HL-60 (cell line): Measurements from ENCODE around the gene CNTNAP2.

ENCODE experiments used
- POLR2AphosphoS5 ChIP-seq: IDR thresholded peaks from 2 replicates; pipeline ENCODE4 v1.6.1; 2012; ENCODE audit warnings: low read depth
- TF ChIP-seq, protein P1 (sequence below): IDR thresholded peaks from one replicate; pipeline ENCODE4 v1.5.1; 2011; ENCODE audit warnings: low read length, control low read depth, inconsistent platforms; ENCODE audit not compliant: insufficient read depth
- TF ChIP-seq, protein P2 (sequence below): IDR thresholded peaks from 2 replicates; pipeline ENCODE4 v1.6.1; 2012; ENCODE audit warnings: low read depth; ENCODE audit not compliant: insufficient replicate concordance

DNA sequence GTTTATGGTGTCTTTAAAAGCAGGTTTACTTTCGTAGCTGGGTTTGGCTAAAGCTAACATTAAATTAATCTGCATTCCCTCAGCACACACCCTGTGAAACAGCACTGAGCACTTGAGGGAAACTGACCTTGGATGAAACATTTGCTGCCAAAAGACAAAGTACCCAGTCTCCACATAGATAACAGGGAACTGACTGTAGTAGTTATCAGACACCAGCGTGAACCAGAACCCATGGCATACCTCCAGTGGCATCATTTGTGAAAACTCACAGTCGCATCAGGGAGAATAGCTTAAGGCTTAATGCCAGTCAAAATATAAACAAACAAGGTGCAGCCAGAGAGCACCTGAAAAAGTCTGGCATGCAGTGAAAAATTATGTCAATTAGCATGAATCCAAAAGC, 2116.2 kb downstream of the CNTNAP2 start:
- TF ChIP-seq, protein P1, sequence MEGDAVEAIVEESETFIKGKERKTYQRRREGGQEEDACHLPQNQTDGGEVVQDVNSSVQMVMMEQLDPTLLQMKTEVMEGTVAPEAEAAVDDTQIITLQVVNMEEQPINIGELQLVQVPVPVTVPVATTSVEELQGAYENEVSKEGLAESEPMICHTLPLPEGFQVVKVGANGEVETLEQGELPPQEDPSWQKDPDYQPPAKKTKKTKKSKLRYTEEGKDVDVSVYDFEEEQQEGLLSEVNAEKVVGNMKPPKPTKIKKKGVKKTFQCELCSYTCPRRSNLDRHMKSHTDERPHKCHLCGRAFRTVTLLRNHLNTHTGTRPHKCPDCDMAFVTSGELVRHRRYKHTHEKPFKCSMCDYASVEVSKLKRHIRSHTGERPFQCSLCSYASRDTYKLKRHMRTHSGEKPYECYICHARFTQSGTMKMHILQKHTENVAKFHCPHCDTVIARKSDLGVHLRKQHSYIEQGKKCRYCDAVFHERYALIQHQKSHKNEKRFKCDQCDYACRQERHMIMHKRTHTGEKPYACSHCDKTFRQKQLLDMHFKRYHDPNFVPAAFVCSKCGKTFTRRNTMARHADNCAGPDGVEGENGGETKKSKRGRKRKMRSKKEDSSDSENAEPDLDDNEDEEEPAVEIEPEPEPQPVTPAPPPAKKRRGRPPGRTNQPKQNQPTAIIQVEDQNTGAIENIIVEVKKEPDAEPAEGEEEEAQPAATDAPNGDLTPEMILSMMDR: no peak
- TF ChIP-seq POLR2AphosphoS5: no peak
- TF ChIP-seq, protein P2, sequence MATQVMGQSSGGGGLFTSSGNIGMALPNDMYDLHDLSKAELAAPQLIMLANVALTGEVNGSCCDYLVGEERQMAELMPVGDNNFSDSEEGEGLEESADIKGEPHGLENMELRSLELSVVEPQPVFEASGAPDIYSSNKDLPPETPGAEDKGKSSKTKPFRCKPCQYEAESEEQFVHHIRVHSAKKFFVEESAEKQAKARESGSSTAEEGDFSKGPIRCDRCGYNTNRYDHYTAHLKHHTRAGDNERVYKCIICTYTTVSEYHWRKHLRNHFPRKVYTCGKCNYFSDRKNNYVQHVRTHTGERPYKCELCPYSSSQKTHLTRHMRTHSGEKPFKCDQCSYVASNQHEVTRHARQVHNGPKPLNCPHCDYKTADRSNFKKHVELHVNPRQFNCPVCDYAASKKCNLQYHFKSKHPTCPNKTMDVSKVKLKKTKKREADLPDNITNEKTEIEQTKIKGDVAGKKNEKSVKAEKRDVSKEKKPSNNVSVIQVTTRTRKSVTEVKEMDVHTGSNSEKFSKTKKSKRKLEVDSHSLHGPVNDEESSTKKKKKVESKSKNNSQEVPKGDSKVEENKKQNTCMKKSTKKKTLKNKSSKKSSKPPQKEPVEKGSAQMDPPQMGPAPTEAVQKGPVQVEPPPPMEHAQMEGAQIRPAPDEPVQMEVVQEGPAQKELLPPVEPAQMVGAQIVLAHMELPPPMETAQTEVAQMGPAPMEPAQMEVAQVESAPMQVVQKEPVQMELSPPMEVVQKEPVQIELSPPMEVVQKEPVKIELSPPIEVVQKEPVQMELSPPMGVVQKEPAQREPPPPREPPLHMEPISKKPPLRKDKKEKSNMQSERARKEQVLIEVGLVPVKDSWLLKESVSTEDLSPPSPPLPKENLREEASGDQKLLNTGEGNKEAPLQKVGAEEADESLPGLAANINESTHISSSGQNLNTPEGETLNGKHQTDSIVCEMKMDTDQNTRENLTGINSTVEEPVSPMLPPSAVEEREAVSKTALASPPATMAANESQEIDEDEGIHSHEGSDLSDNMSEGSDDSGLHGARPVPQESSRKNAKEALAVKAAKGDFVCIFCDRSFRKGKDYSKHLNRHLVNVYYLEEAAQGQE: no peak
